WTC11 (cell line): ENCODE data around the gene C22orf31.

Source experiments
- FOXJ3 ChIP-seq: sonication (generic); formaldehyde crosslinking; IDR thresholded peaks from 2 replicates; pipeline ENCODE4 v1.9.0; 2021; ENCODE audit warnings: missing genetic modification reagents, mild to moderate bottlenecking, borderline replicate concordance
- FOXK1 ChIP-seq: sonication (generic); formaldehyde crosslinking; IDR thresholded peaks from 2 replicates; pipeline ENCODE4 v1.8.0; 2022; ENCODE audit warnings: mild to moderate bottlenecking, moderate library complexity, missing genetic modification reagents
- NFYB ChIP-seq: sonication (generic); formaldehyde crosslinking; conservative IDR thresholded peaks from 2 replicates; pipeline ENCODE4 v1.8.0; 2022; ENCODE audit warnings: low read depth, missing genetic modification reagents
- ZNF317 ChIP-seq: sonication (generic); formaldehyde crosslinking; IDR thresholded peaks from 2 replicates; pipeline ENCODE4 v1.8.1; 2023; ENCODE audit warnings: low read depth, mild to moderate bottlenecking, moderate library complexity, missing genetic modification reagents, borderline replicate concordance
- ZNF423 ChIP-seq: fragments of 250-450 bp; sonication (Bioruptor Pico); IDR thresholded peaks from 2 replicates; pipeline ENCODE4 v2.1.2; 2022; ENCODE audit warnings: mild to moderate bottlenecking, moderate library complexity
- TF ChIP-seq, protein P1 (sequence below): fragments of 200-600 bp; IDR thresholded peaks from 2 replicates; pipeline ENCODE4 v1.8.0; 2022; ENCODE audit warnings: antibody characterized with exemption
- TF ChIP-seq, protein P2 (sequence below): sonication (generic); formaldehyde crosslinking; IDR thresholded peaks from 2 replicates; pipeline ENCODE4 v1.8.1; 2022; ENCODE audit warnings: mild to moderate bottlenecking, missing genetic modification reagents, moderate library complexity, borderline replicate concordance
- TF ChIP-seq, protein P3 (sequence below): sonication (generic); formaldehyde crosslinking; IDR thresholded peaks from 2 replicates; pipeline ENCODE4 v1.8.1; 2023; ENCODE audit warnings: mild to moderate bottlenecking, missing genetic modification reagents, moderate library complexity

DNA sequence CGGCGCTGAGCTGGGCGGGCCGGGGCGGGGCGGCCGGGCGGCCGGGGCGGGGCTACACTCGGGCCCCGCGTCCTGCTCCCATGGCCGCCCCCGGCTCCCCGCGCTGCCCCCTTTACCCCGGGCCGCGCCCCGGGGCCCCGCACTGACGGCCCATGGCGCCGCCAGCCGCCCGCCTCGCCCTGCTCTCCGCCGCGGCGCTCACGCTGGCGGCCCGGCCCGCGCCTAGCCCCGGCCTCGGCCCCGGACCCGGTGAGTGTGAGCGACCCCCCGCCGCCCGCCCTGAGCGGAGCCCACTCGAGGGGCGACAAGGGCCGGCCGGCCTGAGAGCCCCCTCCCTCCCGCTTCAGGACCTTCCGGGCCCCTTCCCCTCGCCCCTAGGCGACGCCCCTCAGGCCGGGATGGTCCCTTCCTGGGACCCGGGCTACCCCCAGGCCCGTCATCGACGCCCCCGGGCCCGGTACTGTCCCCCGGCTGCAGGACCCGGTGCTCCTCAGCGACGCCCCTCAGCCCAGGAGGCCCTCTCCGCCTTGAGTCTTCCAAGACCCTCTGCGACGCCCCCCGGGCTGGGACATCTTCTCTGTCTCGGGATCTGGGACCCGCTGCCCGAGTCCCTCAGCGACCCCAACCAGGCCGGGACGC lies 11.5 kb upstream of the C22orf31 start, which contains the start of gene KREMEN1:
- TF ChIP-seq FOXK1, result no peak
- TF ChIP-seq, protein P1, sequence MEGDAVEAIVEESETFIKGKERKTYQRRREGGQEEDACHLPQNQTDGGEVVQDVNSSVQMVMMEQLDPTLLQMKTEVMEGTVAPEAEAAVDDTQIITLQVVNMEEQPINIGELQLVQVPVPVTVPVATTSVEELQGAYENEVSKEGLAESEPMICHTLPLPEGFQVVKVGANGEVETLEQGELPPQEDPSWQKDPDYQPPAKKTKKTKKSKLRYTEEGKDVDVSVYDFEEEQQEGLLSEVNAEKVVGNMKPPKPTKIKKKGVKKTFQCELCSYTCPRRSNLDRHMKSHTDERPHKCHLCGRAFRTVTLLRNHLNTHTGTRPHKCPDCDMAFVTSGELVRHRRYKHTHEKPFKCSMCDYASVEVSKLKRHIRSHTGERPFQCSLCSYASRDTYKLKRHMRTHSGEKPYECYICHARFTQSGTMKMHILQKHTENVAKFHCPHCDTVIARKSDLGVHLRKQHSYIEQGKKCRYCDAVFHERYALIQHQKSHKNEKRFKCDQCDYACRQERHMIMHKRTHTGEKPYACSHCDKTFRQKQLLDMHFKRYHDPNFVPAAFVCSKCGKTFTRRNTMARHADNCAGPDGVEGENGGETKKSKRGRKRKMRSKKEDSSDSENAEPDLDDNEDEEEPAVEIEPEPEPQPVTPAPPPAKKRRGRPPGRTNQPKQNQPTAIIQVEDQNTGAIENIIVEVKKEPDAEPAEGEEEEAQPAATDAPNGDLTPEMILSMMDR, result no peak
- TF ChIP-seq, protein P2, sequence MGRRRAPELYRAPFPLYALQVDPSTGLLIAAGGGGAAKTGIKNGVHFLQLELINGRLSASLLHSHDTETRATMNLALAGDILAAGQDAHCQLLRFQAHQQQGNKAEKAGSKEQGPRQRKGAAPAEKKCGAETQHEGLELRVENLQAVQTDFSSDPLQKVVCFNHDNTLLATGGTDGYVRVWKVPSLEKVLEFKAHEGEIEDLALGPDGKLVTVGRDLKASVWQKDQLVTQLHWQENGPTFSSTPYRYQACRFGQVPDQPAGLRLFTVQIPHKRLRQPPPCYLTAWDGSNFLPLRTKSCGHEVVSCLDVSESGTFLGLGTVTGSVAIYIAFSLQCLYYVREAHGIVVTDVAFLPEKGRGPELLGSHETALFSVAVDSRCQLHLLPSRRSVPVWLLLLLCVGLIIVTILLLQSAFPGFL (CRISPR knock-in tag), result no peak
- TF ChIP-seq NFYB (CRISPR knock-in tag), result no peak
- TF ChIP-seq ZNF423, result no peak
- TF ChIP-seq, protein P3, sequence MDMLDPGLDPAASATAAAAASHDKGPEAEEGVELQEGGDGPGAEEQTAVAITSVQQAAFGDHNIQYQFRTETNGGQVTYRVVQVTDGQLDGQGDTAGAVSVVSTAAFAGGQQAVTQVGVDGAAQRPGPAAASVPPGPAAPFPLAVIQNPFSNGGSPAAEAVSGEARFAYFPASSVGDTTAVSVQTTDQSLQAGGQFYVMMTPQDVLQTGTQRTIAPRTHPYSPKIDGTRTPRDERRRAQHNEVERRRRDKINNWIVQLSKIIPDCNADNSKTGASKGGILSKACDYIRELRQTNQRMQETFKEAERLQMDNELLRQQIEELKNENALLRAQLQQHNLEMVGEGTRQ (CRISPR knock-in tag), result no peak
- TF ChIP-seq ZNF317, result no peak
- TF ChIP-seq FOXJ3 (CRISPR knock-in tag), result no peak
